ENCODE data around the gene EPB41L1. TPM values are rescaled to one million over a fixed set of nuclear protein-coding genes. Genes with fewer than 3 reads are reported as not detected.

The EPB41L1 gene
- total RNA-seq, 1 experiment from 2014 or later = 38.7 TPM

- DNase-seq (ENCODE audit: low spot score) = no peak
- CTCF ChIA-PET = interaction anchor here (1.2 to 4.2 kb wide), 5 partner anchors 10 to 227 kb away, joined by 3 to 13 read pairs (median 6); no protein-coding TSS in a partner anchor
- Mint-ChIP-seq H3K4me3 (no peak overlapping the region), H3K27ac (no peak overlapping the region), H3K27me3 (ENCODE audit: low read depth) (peaks cover 11% of the 10 kb centered on the region), H3K4me1 (peaks cover 16% of the 10 kb centered on the region), H3K36me3 (no peaks in the 10 kb centered on the region), H3K9me3 (no peaks in the 10 kb centered on the region)
- TF ChIP-seq ZNF138 (CRISPR knock-in tag; conservative IDR thresholded peaks at IDR 0.05) = no peak
- TF ChIP-seq ATF6 (CRISPR knock-in tag; IDR thresholded peaks at IDR 0.05) = no peak
- no peak for TF ChIP-seq TEAD4 (CRISPR knock-in tag; IDR thresholded peaks at IDR 0.05)
- no peak for TF ChIP-seq GRHL2 (CRISPR knock-in tag; IDR thresholded peaks at IDR 0.05; ENCODE audit: insufficient replicate concordance, severe bottlenecking)
- TF ChIP-seq ARID4B (CRISPR knock-in tag; IDR thresholded peaks at IDR 0.05; ENCODE audit: borderline replicate concordance) = no peak
- no peak for TF ChIP-seq ZNF121 (CRISPR knock-in tag; IDR thresholded peaks at IDR 0.05)
- TF ChIP-seq ZNF425 (CRISPR knock-in tag; conservative IDR thresholded peaks at IDR 0.05) = no peak
- TF ChIP-seq E2F1 (CRISPR knock-in tag; IDR thresholded peaks at IDR 0.05) = no peak
- TF ChIP-seq CTCF (IDR thresholded peaks at IDR 0.05) = no peak
- TF ChIP-seq, protein P1, sequence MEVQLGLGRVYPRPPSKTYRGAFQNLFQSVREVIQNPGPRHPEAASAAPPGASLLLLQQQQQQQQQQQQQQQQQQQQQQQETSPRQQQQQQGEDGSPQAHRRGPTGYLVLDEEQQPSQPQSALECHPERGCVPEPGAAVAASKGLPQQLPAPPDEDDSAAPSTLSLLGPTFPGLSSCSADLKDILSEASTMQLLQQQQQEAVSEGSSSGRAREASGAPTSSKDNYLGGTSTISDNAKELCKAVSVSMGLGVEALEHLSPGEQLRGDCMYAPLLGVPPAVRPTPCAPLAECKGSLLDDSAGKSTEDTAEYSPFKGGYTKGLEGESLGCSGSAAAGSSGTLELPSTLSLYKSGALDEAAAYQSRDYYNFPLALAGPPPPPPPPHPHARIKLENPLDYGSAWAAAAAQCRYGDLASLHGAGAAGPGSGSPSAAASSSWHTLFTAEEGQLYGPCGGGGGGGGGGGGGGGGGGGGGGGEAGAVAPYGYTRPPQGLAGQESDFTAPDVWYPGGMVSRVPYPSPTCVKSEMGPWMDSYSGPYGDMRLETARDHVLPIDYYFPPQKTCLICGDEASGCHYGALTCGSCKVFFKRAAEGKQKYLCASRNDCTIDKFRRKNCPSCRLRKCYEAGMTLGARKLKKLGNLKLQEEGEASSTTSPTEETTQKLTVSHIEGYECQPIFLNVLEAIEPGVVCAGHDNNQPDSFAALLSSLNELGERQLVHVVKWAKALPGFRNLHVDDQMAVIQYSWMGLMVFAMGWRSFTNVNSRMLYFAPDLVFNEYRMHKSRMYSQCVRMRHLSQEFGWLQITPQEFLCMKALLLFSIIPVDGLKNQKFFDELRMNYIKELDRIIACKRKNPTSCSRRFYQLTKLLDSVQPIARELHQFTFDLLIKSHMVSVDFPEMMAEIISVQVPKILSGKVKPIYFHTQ (CRISPR knock-in tag; IDR thresholded peaks at IDR 0.05) = no peak
- TF ChIP-seq NFATC4 (CRISPR knock-in tag; IDR thresholded peaks at IDR 0.05) = no peak
- TF ChIP-seq ATF1 (CRISPR knock-in tag; IDR thresholded peaks at IDR 0.05) = no peak
- TF ChIP-seq HMGXB4 (CRISPR knock-in tag; IDR thresholded peaks at IDR 0.05) = no peak
- POLR2A ChIA-PET = no interaction called here
- ATAC-seq = no peak
Measured at GRCh38 chr20:36149012-36149411, 5.5 kb upstream of the EPB41L1 start.
